ENCODE results near the gene LMAN1.

The LMAN1 gene
- total RNA-seq: 81.6 to 87.9 reads per million in 2 donors

GRCh38 chr18:59358712-59359575 is at the start of gene LMAN1:
Gene LMAN1, minus strand, starts transcription at chr18:59359265. Its CDS starts 21 bp downstream, at chr18:59359244.
- peak; percentile 87 to 96 (median 89) for DNase-seq

GRCh38 chr18:59402432-59403090 is 43.5 kb upstream of the LMAN1 start:
- DNase-seq: peak; percentile 12 to 77 (median 48)

- no peak for DNase-seq
Measured at GRCh38 chr18:59400407-59400806, 41.3 kb upstream of the LMAN1 start.

GRCh38 chr18:59395226-59396175 is 36.4 kb upstream of the LMAN1 start:
- peak in 1 of 5 experiments; percentile 32 for DNase-seq

DNA sequence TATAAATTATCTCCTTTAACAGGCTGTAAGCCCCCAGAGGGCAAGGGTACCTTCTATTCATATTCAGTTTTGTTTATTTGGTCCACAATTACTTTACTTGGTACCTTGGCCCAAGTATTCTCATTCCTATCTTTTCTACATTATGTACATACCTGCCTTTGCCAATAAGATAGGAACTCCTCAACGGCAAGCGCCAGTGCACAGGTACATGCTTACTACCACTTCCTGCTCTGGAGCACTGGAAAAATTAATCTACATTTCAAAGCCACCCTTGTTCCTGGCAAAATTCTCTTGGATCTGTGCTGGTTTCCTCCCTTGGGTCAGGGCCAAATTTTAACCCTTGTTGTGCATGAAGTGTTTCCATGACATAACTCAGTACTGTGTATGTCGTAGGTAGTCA is 34.3 kb upstream of the LMAN1 start:
- DNase-seq: no peak

DNA sequence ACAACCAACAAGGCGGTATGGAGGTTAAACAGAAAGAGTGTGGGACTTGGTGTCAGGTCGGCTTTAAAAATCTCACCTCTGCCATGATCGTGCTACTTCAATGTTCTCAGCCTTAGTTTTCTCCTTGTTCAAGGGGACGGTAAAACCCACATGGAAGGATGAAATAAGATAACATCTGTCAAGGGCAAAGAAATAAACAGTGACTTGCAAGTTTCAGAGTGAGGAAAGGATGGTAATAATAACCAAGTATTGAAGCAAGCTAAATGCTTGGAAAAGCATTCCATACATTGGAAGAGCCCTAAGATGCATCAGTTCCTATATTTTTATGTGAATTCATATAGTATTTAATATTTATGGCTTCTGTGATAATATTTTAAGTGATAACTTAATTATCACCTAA is 29.8 kb upstream of the LMAN1 start:
- DNase-seq: no peak

GRCh38 chr18:59387687-59388565 is 28.9 kb upstream of the LMAN1 start:
- no peak for DNase-seq

GRCh38 chr18:59386909-59387686 is 28.0 kb upstream of the LMAN1 start:
- no peak for DNase-seq

- DNase-seq: no peak
Measured at GRCh38 chr18:59385191-59385590, 26.1 kb upstream of the LMAN1 start.

GRCh38 chr18:59383851-59384250 is 24.8 kb upstream of the LMAN1 start:
- no peak for DNase-seq

DNA sequence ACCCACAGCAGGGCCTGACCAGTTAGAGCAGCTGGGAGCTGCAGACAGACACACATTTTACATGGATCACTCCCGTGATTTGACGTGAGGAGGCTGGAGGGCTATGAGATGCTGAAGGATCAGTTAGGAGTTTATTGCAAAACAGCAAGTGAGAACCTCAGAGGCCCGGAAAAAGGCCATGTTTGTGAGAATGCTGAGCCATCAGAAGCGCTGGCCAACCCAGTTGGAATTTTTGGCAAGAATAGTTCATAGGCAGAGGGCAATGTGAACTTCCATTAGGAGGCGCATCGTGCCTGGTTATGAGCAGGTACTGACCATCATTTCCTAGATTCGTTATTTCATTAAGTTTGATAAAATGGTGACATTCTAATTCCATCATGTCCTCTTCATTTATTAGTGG is 23.3 kb upstream of the LMAN1 start:
- no peak for DNase-seq

GRCh38 chr18:59381949-59382348 is 22.9 kb upstream of the LMAN1 start:
- no peak for DNase-seq

- DNase-seq: no peak
Measured at GRCh38 chr18:59380706-59381105, 21.6 kb upstream of the LMAN1 start.

GRCh38 chr18:59379772-59380522 is 20.9 kb upstream of the LMAN1 start:
- no peak for DNase-seq

DNA sequence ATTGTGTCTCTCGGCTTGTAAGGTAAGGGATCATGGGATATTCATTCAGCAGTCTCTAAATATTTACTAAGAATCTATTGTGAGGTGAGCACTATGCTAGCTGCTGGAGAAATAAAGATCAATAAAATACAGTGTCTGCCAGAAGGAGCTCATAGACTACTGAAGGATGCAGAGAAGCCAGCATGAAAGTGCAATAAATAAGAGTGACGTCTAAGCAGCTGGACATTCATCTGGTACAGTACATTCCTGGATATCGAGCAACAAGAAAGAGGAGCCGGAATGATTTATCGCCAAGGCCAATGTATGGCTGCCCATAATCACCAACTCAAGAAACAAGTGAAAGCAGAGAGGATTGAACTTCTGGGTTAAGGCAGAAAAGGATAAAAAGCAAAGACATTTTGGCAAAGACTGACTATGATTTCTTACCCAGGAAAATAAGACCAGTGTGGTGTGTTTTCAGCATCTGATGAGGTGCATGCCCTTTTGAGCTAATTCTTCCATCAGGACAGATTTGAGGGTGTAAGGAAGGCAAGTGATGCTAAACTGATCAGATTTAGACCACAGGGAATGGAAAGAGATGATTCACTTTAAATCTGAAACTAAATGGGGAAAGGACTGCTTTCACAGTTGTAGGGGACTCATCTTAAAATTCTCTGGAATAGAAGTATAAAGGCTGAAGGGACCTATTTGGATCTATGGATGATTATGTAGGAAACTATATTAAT is 18.7 kb upstream of the LMAN1 start:
- no peak for DNase-seq

GRCh38 chr18:59376351-59376935 is 17.4 kb upstream of the LMAN1 start:
- no peak for DNase-seq

GRCh38 chr18:59374128-59374527 is 15.1 kb upstream of the LMAN1 start:
- no peak for DNase-seq

GRCh38 chr18:59372975-59373374 is 13.9 kb upstream of the LMAN1 start:
- no peak for DNase-seq

DNA sequence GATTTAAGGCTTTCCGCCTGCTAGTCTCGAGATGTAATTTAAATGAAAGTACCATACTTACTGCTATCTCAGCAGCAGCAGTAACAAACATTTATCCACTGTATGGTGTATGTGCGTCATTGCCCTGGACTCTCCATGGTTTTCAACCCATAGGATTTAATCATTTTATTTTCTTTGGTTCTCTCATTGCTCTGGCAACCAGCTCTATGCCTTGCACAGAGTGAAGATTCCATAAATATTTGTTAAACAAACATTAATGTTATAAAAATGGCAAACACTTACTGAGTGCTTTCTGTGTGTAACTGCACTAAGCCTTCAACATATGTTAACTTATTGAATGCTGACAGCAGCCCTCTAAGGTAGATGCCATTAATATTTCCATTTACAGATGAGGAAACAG is 1.3 kb upstream of the LMAN1 start:
- DNase-seq: no peak
